ENCODE data around the gene TAF5L. TPM values are rescaled to one million over a fixed set of nuclear protein-coding genes. Genes with fewer than 3 reads are reported as not detected.

The TAF5L gene
- total RNA-seq, 1 donor from 2014 or later = 18.8 TPM

GRCh38 chr1:229650045-229650444, 24.1 kb upstream of the TAF5L start:
- no peak for DNase-seq (ENCODE audit: low spot score)
- no peak for TF ChIP-seq CTCF (IDR thresholded peaks at IDR 0.05)
- no peaks in the 10 kb centered on the region for H3K9me3 Mint-ChIP-seq (ENCODE audit: low read depth)
- H3K27me3 Mint-ChIP-seq (ENCODE audit: low read depth) = no peaks in the 10 kb centered on the region
- no peak overlapping the region for H3K27ac Mint-ChIP-seq (ENCODE audit: unreplicated experiment)
- H3K4me1 Mint-ChIP-seq (ENCODE audit: low read depth) = peaks cover 8% of the 10 kb centered on the region
- peaks cover 28% of the 10 kb centered on the region for H3K36me3 Mint-ChIP-seq (ENCODE audit: low read depth)
- H3K4me3 Mint-ChIP-seq (ENCODE audit: unreplicated experiment) = no peak overlapping the region

- peaks cover 8% of the 10 kb centered on the region for H3K4me1 Mint-ChIP-seq (ENCODE audit: low read depth)
- H3K27me3 Mint-ChIP-seq (ENCODE audit: low read depth) = no peaks in the 10 kb centered on the region
- peaks cover 25% of the 10 kb centered on the region for H3K36me3 Mint-ChIP-seq (ENCODE audit: low read depth)
- H3K9me3 Mint-ChIP-seq (ENCODE audit: low read depth) = no peaks in the 10 kb centered on the region
- TF ChIP-seq CTCF (IDR thresholded peaks at IDR 0.05) = no peak
- H3K27ac Mint-ChIP-seq (ENCODE audit: unreplicated experiment) = no peak overlapping the region
- no peak overlapping the region for H3K4me3 Mint-ChIP-seq (ENCODE audit: unreplicated experiment)
- no peak for DNase-seq (ENCODE audit: low spot score)
Observed at GRCh38 chr1:229648406-229648805, 22.5 kb upstream of the TAF5L start.

- TF ChIP-seq CTCF (IDR thresholded peaks at IDR 0.05) = no peak
- H3K27ac Mint-ChIP-seq (ENCODE audit: unreplicated experiment) = no peak overlapping the region
- no peak for DNase-seq (ENCODE audit: low spot score)
- H3K9me3 Mint-ChIP-seq (ENCODE audit: low read depth) = no peaks in the 10 kb centered on the region
- H3K4me1 Mint-ChIP-seq (ENCODE audit: low read depth) = peaks cover 8% of the 10 kb centered on the region
- H3K36me3 Mint-ChIP-seq (ENCODE audit: low read depth) = peaks cover 19% of the 10 kb centered on the region
- H3K27me3 Mint-ChIP-seq (ENCODE audit: low read depth) = no peaks in the 10 kb centered on the region
- no peak overlapping the region for H3K4me3 Mint-ChIP-seq (ENCODE audit: unreplicated experiment)
Observed at GRCh38 chr1:229645324-229645993, 19.5 kb upstream of the TAF5L start.

GRCh38 chr1:229643996-229644745, 18.2 kb upstream of the TAF5L start:
- peak overlapping the region; percentile 18 for H3K27ac Mint-ChIP-seq (ENCODE audit: unreplicated experiment)
- no peak for TF ChIP-seq CTCF (IDR thresholded peaks at IDR 0.05)

GRCh38 chr1:229642970-229643369, 17.0 kb upstream of the TAF5L start:
- no peak for TF ChIP-seq CTCF (IDR thresholded peaks at IDR 0.05)
- Mint-ChIP-seq H3K4me1 (ENCODE audit: low read depth) (peaks cover 8% of the 10 kb centered on the region), H3K36me3 (ENCODE audit: low read depth) (peaks cover 20% of the 10 kb centered on the region), H3K9me3 (ENCODE audit: low read depth) (no peaks in the 10 kb centered on the region), H3K27me3 (ENCODE audit: low read depth) (no peaks in the 10 kb centered on the region), H3K4me3 (ENCODE audit: unreplicated experiment) (no peak overlapping the region), H3K27ac (ENCODE audit: unreplicated experiment) (no peak overlapping the region)
- no peak for DNase-seq (ENCODE audit: low spot score)

More at GRCh38 chr1:229643996-229644745, 18.2 kb upstream of the TAF5L start:
- Mint-ChIP-seq H3K36me3 (ENCODE audit: low read depth) (peaks cover 16% of the 10 kb centered on the region), H3K4me1 (ENCODE audit: low read depth) (peaks cover 8% of the 10 kb centered on the region), H3K4me3 (ENCODE audit: unreplicated experiment) (no peak overlapping the region), H3K9me3 (ENCODE audit: low read depth) (no peaks in the 10 kb centered on the region), H3K27me3 (ENCODE audit: low read depth) (no peaks in the 10 kb centered on the region)
- DNase-seq (ENCODE audit: low spot score) = no peak
